ENCODE measurements around the gene SPTLC3.

The SPTLC3 gene

DNA sequence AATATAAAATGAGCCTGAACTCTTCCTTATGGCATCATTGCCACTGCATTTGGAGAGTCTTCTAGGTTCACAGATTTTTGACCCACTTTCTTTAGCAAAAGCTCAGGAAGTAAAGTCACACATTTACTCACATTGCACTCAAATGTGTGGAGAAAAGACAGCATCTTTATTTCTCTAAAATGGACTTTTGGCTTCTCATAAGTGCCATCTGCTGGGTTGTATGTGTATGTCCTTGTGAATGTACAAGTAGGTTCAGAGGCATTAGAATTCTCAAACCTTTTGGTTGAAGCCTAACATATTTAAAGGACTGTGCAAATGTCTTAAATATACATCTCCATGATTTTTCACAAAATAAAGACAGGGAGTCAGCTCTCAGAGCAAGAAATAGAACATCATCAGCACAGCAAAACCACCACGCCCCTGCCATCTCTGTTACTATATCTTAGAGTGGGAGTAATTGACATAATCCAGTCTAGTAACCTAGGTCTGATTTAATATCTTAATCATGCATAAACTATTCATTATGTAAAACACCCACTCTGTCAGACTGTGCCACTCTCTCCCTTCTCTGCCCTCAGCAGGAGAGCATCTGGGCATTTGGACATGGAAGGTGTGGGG is 42.2 kb upstream of the SPTLC3 start:
- TF ChIP-seq, protein P1, sequence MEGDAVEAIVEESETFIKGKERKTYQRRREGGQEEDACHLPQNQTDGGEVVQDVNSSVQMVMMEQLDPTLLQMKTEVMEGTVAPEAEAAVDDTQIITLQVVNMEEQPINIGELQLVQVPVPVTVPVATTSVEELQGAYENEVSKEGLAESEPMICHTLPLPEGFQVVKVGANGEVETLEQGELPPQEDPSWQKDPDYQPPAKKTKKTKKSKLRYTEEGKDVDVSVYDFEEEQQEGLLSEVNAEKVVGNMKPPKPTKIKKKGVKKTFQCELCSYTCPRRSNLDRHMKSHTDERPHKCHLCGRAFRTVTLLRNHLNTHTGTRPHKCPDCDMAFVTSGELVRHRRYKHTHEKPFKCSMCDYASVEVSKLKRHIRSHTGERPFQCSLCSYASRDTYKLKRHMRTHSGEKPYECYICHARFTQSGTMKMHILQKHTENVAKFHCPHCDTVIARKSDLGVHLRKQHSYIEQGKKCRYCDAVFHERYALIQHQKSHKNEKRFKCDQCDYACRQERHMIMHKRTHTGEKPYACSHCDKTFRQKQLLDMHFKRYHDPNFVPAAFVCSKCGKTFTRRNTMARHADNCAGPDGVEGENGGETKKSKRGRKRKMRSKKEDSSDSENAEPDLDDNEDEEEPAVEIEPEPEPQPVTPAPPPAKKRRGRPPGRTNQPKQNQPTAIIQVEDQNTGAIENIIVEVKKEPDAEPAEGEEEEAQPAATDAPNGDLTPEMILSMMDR (IDR thresholded peaks at IDR 0.05; ENCODE audit: borderline replicate concordance, control extremely low read depth, extremely low read depth, insufficient read depth, missing control alignments) = no peak
- in situ Hi-C loops (cut with MboI; ENCODE audit: low sequenced_read_pairs, unreplicated experiment) = no loop called here
- no peak for DNase-seq (ENCODE audit: low spot score)

DNA sequence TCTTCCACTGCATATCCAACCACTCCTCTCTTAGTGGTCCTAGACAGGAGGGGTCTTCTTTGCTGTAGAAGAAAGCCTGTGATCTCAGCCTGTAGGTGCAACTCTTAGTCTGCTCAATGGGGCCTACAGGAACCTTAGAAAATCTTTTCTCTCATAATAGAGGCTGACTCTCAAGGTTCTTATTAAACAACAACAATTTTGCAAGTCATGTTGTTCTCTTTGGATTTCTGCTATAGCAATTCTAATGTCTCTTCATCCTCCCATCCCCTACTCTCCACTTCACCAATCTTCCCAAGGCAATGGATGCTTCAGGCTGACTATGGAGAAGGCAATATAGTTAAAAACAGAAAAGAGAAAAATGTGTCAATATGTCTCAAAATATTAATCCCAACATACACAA is 40.8 kb upstream of the SPTLC3 start:
- in situ Hi-C loops (cut with MboI; ENCODE audit: low sequenced_read_pairs, unreplicated experiment) = no loop called here
- TF ChIP-seq, protein P1 (IDR thresholded peaks at IDR 0.05; ENCODE audit: borderline replicate concordance, control extremely low read depth, extremely low read depth, insufficient read depth, missing control alignments) = no peak
- no peak for DNase-seq (ENCODE audit: low spot score)

DNA sequence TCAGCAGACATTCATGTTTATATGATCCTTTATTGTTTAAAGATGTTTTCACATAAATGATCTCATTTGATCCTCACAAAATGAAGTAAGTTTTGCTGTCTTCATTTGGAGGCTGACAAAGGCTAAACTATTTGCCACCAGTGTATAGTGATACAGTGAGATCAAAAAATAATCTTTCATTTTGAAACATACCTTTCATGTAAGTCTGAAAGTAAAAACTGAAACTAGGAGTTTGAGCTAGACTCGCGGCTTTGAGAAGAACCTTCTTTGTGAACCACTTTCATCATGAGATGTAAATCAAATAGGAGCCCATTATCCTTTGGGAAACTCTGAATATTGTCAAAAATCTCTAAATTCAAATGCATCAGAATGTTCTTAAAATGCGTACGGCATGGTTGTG is 40.3 kb upstream of the SPTLC3 start:
- TF ChIP-seq, protein P1 (IDR thresholded peaks at IDR 0.05; ENCODE audit: borderline replicate concordance, control extremely low read depth, extremely low read depth, insufficient read depth, missing control alignments) = no peak
- in situ Hi-C loops (cut with MboI; ENCODE audit: low sequenced_read_pairs, unreplicated experiment) = no loop called here
- DNase-seq (ENCODE audit: low spot score) = no peak

DNA sequence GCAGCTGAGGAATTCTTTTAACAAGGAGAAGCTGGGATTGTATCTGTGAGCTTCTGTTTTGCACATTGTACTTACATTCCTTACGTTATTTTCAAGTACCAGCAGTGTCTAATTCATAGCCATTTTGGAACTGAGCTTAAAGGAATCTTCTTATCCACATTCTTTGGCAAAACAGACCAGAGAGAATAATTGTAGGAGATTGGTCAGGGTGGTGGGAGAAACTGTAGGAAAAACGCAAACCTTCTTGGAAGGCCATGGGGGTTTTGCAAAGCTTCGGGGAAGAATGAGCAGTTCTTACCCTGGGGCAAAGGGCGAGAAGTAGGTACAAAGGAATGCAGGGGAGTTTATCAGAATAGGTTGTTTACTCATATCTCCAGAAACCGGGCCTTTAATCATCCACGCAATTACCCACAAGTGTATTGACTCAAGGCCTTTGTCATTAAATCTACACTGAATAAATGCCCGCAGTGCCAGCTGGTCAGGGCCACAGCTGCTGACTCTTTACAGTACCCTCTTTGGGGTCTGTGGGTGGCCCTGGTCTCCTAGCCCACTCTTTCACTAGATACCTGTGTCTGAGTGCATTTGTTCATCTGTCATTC is 39.6 kb upstream of the SPTLC3 start:
- no peak for DNase-seq (ENCODE audit: low spot score)
- in situ Hi-C loops (cut with MboI; ENCODE audit: low sequenced_read_pairs, unreplicated experiment) = no loop called here
- TF ChIP-seq, protein P1 (IDR thresholded peaks at IDR 0.05; ENCODE audit: borderline replicate concordance, control extremely low read depth, extremely low read depth, insufficient read depth, missing control alignments) = no peak

DNA sequence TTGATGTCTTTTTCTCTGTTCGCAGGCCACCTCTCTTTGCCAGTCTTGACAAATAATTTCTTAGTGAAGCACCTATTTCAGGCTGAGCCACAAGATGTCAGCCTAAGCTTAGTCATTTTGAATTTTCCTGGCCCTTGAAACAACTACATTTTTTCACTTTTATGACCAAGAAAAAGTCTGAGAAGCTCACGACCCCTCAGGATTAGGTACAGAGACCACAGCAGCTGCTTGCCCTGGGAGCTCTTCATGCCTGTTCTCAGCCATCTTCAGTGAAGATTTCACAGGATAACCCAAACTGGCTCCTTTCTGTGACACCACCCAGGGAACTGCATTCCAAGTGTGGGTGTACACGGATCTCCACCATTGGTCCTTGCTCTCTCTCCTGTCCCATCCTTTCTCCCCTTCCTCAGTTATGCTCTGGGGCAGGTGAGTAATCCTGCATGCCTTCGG is 38.4 kb upstream of the SPTLC3 start:
- in situ Hi-C loops (cut with MboI; ENCODE audit: low sequenced_read_pairs, unreplicated experiment) = no loop called here
- TF ChIP-seq, protein P1 (IDR thresholded peaks at IDR 0.05; ENCODE audit: borderline replicate concordance, control extremely low read depth, extremely low read depth, insufficient read depth, missing control alignments) = peak; percentile 30
- no peak for DNase-seq (ENCODE audit: low spot score)

DNA sequence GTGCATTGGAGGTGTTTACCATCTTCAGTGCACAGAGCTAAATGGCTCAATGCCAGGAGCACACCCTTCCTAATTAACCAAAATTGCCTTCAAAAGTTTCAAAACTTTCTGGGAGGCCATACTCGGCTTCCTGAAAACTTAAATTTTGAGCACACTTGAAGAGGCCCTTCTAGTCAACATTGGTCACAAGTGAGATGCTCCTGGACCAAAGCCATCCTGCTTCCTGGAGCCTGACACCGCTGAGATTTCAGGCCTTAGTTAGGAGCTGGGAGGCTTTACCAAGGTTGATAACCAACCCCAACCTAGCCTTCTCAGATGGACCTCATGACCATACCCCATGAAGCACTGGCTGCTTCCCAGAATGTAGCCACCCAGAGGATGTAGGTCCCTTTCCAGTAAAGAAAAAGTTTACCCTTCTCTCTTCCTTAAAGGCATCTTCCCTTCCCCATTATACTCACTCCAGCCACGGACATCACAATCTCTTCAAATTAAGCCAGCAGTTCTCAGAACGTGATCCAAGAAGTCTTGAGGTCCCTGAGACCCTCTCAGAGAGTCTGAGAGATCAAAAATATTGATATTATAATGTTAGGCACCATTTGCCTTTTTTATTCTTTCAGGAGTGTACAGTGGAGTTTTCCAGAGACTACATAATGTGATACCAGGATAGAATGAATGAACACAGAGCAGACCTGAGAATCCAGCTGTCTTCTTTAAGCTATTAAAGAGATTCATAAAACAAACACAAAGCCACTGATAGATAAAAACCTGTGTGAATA is 32.8 kb upstream of the SPTLC3 start:
- TF ChIP-seq, protein P1 (IDR thresholded peaks at IDR 0.05; ENCODE audit: borderline replicate concordance, control extremely low read depth, extremely low read depth, insufficient read depth, missing control alignments) = no peak
- no peak for DNase-seq (ENCODE audit: low spot score)
- in situ Hi-C loops (cut with MboI; ENCODE audit: low sequenced_read_pairs, unreplicated experiment) = no loop called here
